Uterus (tissue), 2 donors: ENCODE results near the gene ASB1.

Experiments used
- POLR2A ChIP-seq, 2 donors: fragments of 450-650 bp; IDR thresholded peaks; one replicate each; pipeline ENCODE4 v1.6.1; 2016; ENCODE audit warnings: antibody characterized with exemption in 2 of 2, mild to moderate bottlenecking in 1 of 2, moderate library complexity in 1 of 2
- TF ChIP-seq, protein P1 (sequence below), 4 experiments: fragments of 200-600 bp in 2 of 4; fragments of 450-650 bp in 2 of 4; sonication (generic) in 2 of 4; IDR thresholded peaks; one replicate each; pipeline ENCODE4 v1.5.1; 2016 to 2019; ENCODE audit warnings: antibody characterized with exemption in 4 of 4, mild to moderate bottlenecking in 2 of 4, moderate library complexity in 1 of 4

DNA sequence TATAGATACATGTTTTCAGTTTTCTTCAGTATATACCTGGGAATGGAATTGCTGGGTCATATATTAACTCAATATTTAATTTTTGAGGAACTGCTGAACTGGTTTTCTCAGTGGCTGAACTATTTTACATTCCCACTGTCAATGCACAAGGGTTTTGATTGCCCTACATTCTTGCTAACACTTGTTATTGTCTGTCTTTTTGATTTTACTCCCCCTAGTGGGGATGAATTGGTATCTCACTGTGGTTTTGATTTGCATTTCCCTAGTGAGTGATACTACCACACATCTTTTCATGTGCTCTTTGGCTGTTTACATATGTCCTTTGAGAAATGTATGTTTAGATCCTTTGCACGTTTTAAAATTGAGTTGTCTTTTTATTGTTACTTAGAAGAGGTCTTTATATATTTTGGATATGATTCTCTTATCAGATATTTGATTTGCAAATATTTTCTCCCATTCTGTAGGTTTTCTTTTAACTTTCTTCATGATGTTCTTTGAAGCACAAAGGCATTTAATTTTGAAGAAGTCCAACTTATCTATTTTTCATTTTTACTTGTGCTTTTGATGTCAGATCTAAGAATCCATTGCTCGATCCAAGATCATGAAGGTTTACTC is 36.2 kb downstream of the ASB1 start:
- TF ChIP-seq, protein P1, sequence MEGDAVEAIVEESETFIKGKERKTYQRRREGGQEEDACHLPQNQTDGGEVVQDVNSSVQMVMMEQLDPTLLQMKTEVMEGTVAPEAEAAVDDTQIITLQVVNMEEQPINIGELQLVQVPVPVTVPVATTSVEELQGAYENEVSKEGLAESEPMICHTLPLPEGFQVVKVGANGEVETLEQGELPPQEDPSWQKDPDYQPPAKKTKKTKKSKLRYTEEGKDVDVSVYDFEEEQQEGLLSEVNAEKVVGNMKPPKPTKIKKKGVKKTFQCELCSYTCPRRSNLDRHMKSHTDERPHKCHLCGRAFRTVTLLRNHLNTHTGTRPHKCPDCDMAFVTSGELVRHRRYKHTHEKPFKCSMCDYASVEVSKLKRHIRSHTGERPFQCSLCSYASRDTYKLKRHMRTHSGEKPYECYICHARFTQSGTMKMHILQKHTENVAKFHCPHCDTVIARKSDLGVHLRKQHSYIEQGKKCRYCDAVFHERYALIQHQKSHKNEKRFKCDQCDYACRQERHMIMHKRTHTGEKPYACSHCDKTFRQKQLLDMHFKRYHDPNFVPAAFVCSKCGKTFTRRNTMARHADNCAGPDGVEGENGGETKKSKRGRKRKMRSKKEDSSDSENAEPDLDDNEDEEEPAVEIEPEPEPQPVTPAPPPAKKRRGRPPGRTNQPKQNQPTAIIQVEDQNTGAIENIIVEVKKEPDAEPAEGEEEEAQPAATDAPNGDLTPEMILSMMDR (IDR thresholded peaks at IDR 0.05): peak in 3 of 4 experiments; percentile 46 to 59 (median 53)
- TF ChIP-seq POLR2A (IDR thresholded peaks at IDR 0.05): no peak
